HepG2 (cell line): Measurements from ENCODE around the gene CFD. TPM values are rescaled to one million over a fixed set of nuclear protein-coding genes. Genes with fewer than 3 reads are reported as not detected.

ENCODE experiments used
- ATAC-seq: fragments of 200-7000 bp; cut with Tn5 transposase; 3 replicates; pipeline ENCODE4 v1.9.1; 2020; ENCODE audit warnings: mild to moderate bottlenecking, moderate library complexity
- BruUV-seq: library from RNA; stranded (reverse); fragments of 400-500 nt; replicated peaks from 2 replicates; lab custom pipeline; 2021; lab: Mats Ljungman, UMichigan
- CTCF ChIA-PET: fragments of 300-600 bp; formaldehyde crosslinking; extraction: SDS; loops from one replicate; lab custom pipeline; 2021; ENCODE audit warnings: low total read pairs, inconsistent platforms, low intra/inter-chr PET ratio; lab: Yijun Ruan, JAX
- POLR2A ChIA-PET: fragments of 350-600 bp; sonication (Branson Sonifier 250); formaldehyde crosslinking; loops from one replicate; lab custom pipeline; 2020; ENCODE audit warnings: antibody characterized with exemption, inconsistent platforms; lab: Yijun Ruan, JAX
- DNase-seq: peaks from one replicate; pipeline ENCODE4 v3.0.0-alpha.2; 2015; ENCODE audit warnings: low spot score
- FAIRE-seq: peaks from 3 replicates; lab custom pipeline; 2011; peaks lifted over from hg19 to GRCh38; lab: Jason Lieb, UNC
- H2AFZ ChIP-seq: one replicate; pipeline ENCODE4 v1.6.1; 2011; ENCODE audit warnings: low read length, inconsistent platforms
- H3K27ac ChIP-seq: fragments of 300-600 bp; 3 replicates; pipeline ENCODE4 v1.8.0; 2011; ENCODE audit warnings: mixed run types, mild to moderate bottlenecking, mixed read lengths, low read length, inconsistent platforms; ENCODE audit not compliant: insufficient read depth; ENCODE audit errors: extremely low read length
- H3K27me3 ChIP-seq, 2 experiments: fragments of 200-600 bp in 1 of 2; 2 replicates in 1 of 2; 3 replicates in 1 of 2; pipeline versions ENCODE4 v1.6.0 to v1.8.0; 2011; ENCODE audit warnings: low read length in 2 of 2, mild to moderate bottlenecking in 2 of 2, moderate library complexity in 2 of 2, inconsistent platforms in 1 of 2; ENCODE audit not compliant: insufficient read depth in 2 of 2, control insufficient read depth in 1 of 2
- H3K36me3 ChIP-seq, 2 experiments: fragments of 200-600 bp in 1 of 2; replicated peaks in 1 of 2; 2 replicates in 1 of 2; 3 replicates in 1 of 2; pipeline versions ENCODE4 v1.5.1 to v1.8.0; 2011; ENCODE audit warnings: low read length in 2 of 2, inconsistent platforms in 1 of 2; ENCODE audit not compliant: insufficient read depth in 2 of 2, control insufficient read depth in 1 of 2
- H3K4me1 ChIP-seq: 2 replicates; pipeline ENCODE4 v1.5.1; 2012; ENCODE audit warnings: low read length, inconsistent platforms; ENCODE audit not compliant: insufficient read depth
- H3K4me2 ChIP-seq: 2 replicates; pipeline ENCODE4 v1.6.0; 2011; ENCODE audit warnings: low read depth, low read length, inconsistent platforms
- H3K4me3 ChIP-seq, 3 experiments: fragments of 200-600 bp in 1 of 3; sonication (generic), shearing (Covaris generic) in 1 of 3; replicated peaks in 1 of 3; 2 replicates each; pipeline ENCODE4 v1.5.1; 2011 to 2016; ENCODE audit warnings: low read length in 3 of 3, inconsistent platforms in 2 of 3, low read depth in 2 of 3, mild to moderate bottlenecking in 2 of 3, control low read depth in 1 of 3, mixed read lengths in 1 of 3; ENCODE audit not compliant: insufficient read depth in 1 of 3
- H3K79me2 ChIP-seq: one replicate; pipeline ENCODE4 v1.6.1; 2011; ENCODE audit warnings: low read length, inconsistent platforms; ENCODE audit not compliant: insufficient read depth
- H3K9ac ChIP-seq: 2 replicates; pipeline ENCODE4 v1.6.0; 2011; ENCODE audit warnings: mild to moderate bottlenecking, low read depth, low read length, inconsistent platforms; ENCODE audit not compliant: insufficient read depth
- H3K9me3 ChIP-seq: 2 replicates; pipeline ENCODE4 v1.5.1; 2012; ENCODE audit warnings: mild to moderate bottlenecking, low read length
- H4K20me1 ChIP-seq: 2 replicates; pipeline ENCODE4 v1.6.0; 2011; ENCODE audit warnings: inconsistent platforms, mild to moderate bottlenecking, low read length, moderate library complexity; ENCODE audit not compliant: insufficient read depth
- ARID2 ChIP-seq: sonication (generic); formaldehyde crosslinking; IDR thresholded peaks from 2 replicates; pipeline ENCODE4 v1.8.1; 2022; ENCODE audit warnings: mild to moderate bottlenecking, missing genetic modification reagents, borderline replicate concordance
- ARNT2 ChIP-seq: sonication (generic); formaldehyde crosslinking; IDR thresholded peaks from 2 replicates; pipeline ENCODE4 v1.8.0; 2022; ENCODE audit warnings: mild to moderate bottlenecking, low read depth, missing genetic modification reagents, moderate library complexity
- BCL3 ChIP-seq: sonication (generic); formaldehyde crosslinking; IDR thresholded peaks from 2 replicates; pipeline ENCODE4 v1.5.1; 2020; ENCODE audit warnings: mild to moderate bottlenecking, missing genetic modification reagents, moderate library complexity
- CCAR2 ChIP-seq: fragments of 200-400 bp; formaldehyde crosslinking; optimal IDR thresholded peaks from 2 replicates; pipeline ENCODE3; 2018; ENCODE audit warnings: low read depth, mild to moderate bottlenecking, low read length, moderate library complexity
- DPF2 ChIP-seq: sonication (generic); formaldehyde crosslinking; IDR thresholded peaks from 2 replicates; pipeline ENCODE4 v1.4.0; 2020; ENCODE audit warnings: mild to moderate bottlenecking, low read depth, missing genetic modification reagents, borderline replicate concordance
- HNRNPH1 ChIP-seq: fragments of 200-400 bp; formaldehyde crosslinking; optimal IDR thresholded peaks from 2 replicates; pipeline ENCODE3; 2017; ENCODE audit warnings: mild to moderate bottlenecking, low read depth, low read length
- HNRNPL ChIP-seq: fragments of 200-400 bp; formaldehyde crosslinking; IDR thresholded peaks from 2 replicates; pipeline ENCODE4 v1.6.1; 2017; ENCODE audit warnings: mild to moderate bottlenecking, low read depth, low read length
- MTA3 ChIP-seq: sonication (generic); formaldehyde crosslinking; IDR thresholded peaks from 2 replicates; pipeline ENCODE4 v1.4.0; 2020; ENCODE audit warnings: missing genetic modification reagents
- NFATC3 ChIP-seq: sonication (generic); formaldehyde crosslinking; IDR thresholded peaks from 2 replicates; pipeline ENCODE4 v1.5.1; 2020; ENCODE audit warnings: mild to moderate bottlenecking, missing genetic modification reagents
- PATZ1 ChIP-seq: sonication (generic); formaldehyde crosslinking; IDR thresholded peaks from 2 replicates; pipeline ENCODE4 v1.4.0; 2020; ENCODE audit warnings: missing genetic modification reagents
- TSC22D2 ChIP-seq: sonication (generic); formaldehyde crosslinking; IDR thresholded peaks from 2 replicates; pipeline ENCODE4 v1.5.1; 2020; ENCODE audit warnings: missing genetic modification reagents, mild to moderate bottlenecking, borderline replicate concordance
- U2AF2 ChIP-seq: fragments of 200-400 bp; formaldehyde crosslinking; IDR thresholded peaks from 2 replicates; pipeline ENCODE4 v1.6.1; 2017; ENCODE audit warnings: low read depth, mild to moderate bottlenecking, low read length
- ZFAT ChIP-seq: sonication (generic); formaldehyde crosslinking; conservative IDR thresholded peaks from 2 replicates; pipeline ENCODE4 v1.8.1; 2023; ENCODE audit warnings: missing genetic modification reagents, inconsistent platforms
- ZNF253 ChIP-seq: sonication (generic); formaldehyde crosslinking; IDR thresholded peaks from 2 replicates; pipeline ENCODE4 v1.8.0; 2022; ENCODE audit warnings: mild to moderate bottlenecking, missing genetic modification reagents, borderline replicate concordance
- WGBS: methylation state at CpG from one replicate; pipeline ENCODE4 v1.1.6; 2017; ENCODE audit warnings: low lambda C conversion rate; 5-methylcytosine and 5-hydroxymethylcytosine counted together
- in situ Hi-C: cut with HindIII; loops from 2 replicates; pipeline ENCODE4 v1.10.0; 2017; ENCODE audit warnings: low pct_unique_long_range_greater_than_20kb; ENCODE audit not compliant: extremely low pct_ligation_motif_present
- intact Hi-C: fragments of 100-400 bp; cut with micrococcal nuclease; formaldehyde crosslinking; loops from one replicate; pipeline ENCODE4 v1.10.0; 2022; ENCODE audit not compliant: unreplicated experiment
- polyA plus RNA-seq, 8 experiments: library from polyadenylated mRNA; depleted of rRNA in 3 of 8; stranded (reverse) in 7 of 8; unstranded in 1 of 8; fragments of >200 nt; fragmentation: Illumina TruSeq in 4 of 8; extraction: Trizol in 4 of 8; gene quantifications; 2 replicates each; pipeline versions ENCODE4 v1.2.1 to v1.2.3, GENCODE V29; 2011 to 2016; ENCODE audit warnings: low read depth in 4 of 8, missing spikeins in 1 of 8, mixed read lengths in 1 of 8; ENCODE audit not compliant: insufficient read depth in 1 of 8
- total RNA-seq, 5 experiments: library from RNA; depleted of rRNA; stranded (reverse); fragments of >200 nt; fragmentation: Illumina TruSeq; extraction: Trizol; gene quantifications; 2 replicates each; pipeline ENCODE4 v1.2.3, GENCODE V29; 2016; ENCODE audit warnings: low read depth in 1 of 5
- TF ChIP-seq, protein P1 (sequence below): sonication (generic); formaldehyde crosslinking; IDR thresholded peaks from 2 replicates; pipeline ENCODE4 v1.5.0; 2020; ENCODE audit warnings: mild to moderate bottlenecking, missing genetic modification reagents
- TF ChIP-seq, protein P2 (sequence below): sonication (generic); formaldehyde crosslinking; IDR thresholded peaks from 2 replicates; pipeline ENCODE4 v1.8.0; 2022; ENCODE audit warnings: missing genetic modification reagents, mild to moderate bottlenecking, borderline replicate concordance

CFD gene
- total and polyA plus RNA-seq, 2 of the 13 experiments (the other 11 are each of a cell fraction or from before 2014, with no cell fraction given), result 2.3 to 4.6 TPM

DNA sequence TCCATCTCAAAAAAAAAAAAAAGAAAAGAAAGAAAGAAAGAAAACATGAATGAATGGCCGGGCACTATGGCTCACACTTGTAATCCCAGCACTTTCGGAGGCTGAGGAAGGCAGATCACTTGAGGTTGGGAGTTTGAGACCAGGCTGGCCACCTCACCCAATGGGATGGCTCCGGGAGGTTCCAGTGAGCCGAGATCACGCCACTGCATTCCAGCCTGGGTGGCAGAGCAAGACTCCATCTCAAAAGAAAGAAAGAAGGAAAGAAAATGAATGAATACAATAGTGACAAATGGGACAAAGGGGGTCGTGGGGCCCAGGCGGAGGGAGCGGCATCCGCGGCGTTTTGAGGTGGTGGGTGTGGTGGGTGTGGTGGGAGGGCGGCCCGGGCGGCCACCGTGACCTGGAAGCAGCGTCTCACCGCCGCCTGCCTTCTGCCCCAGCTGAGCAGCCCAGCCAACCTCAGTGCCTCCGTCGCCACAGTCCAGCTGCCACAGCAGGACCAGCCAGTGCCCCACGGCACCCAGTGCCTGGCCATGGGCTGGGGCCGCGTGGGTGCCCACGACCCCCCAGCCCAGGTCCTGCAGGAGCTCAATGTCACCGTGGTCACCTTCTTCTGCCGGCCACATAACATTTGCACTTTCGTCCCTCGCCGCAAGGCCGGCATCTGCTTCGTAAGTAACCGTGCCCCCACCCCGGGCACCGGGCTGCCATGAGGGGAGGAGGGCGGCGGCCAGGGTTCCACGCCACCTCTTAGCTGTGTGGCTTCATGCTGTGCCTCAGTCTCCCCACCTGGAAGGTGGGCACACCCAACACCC, 13.6 kb upstream of the CFD start:
- CTCF ChIA-PET, result no interaction called here
- no peaks in the 10 kb centered on the region for H4K20me1 ChIP-seq
- BruUV-seq, result no TSS peak
- TF ChIP-seq DPF2, result no peak
- no peak for TF ChIP-seq ZFAT (CRISPR knock-in tag)
- TF ChIP-seq HNRNPH1, result no peak
- TF ChIP-seq, protein P1, sequence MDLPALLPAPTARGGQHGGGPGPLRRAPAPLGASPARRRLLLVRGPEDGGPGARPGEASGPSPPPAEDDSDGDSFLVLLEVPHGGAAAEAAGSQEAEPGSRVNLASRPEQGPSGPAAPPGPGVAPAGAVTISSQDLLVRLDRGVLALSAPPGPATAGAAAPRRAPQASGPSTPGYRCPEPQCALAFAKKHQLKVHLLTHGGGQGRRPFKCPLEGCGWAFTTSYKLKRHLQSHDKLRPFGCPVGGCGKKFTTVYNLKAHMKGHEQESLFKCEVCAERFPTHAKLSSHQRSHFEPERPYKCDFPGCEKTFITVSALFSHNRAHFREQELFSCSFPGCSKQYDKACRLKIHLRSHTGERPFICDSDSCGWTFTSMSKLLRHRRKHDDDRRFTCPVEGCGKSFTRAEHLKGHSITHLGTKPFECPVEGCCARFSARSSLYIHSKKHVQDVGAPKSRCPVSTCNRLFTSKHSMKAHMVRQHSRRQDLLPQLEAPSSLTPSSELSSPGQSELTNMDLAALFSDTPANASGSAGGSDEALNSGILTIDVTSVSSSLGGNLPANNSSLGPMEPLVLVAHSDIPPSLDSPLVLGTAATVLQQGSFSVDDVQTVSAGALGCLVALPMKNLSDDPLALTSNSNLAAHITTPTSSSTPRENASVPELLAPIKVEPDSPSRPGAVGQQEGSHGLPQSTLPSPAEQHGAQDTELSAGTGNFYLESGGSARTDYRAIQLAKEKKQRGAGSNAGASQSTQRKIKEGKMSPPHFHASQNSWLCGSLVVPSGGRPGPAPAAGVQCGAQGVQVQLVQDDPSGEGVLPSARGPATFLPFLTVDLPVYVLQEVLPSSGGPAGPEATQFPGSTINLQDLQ (CRISPR knock-in tag), result no peak
- TF ChIP-seq CCAR2, result no peak
- TF ChIP-seq HNRNPL, result peak; percentile 81; the same call in 1 of the 2 replicates
- TF ChIP-seq U2AF2, result no peak
- TF ChIP-seq MTA3 (CRISPR knock-in tag), result no peak
- TF ChIP-seq NFATC3 (CRISPR knock-in tag), result no peak
- no peak for TF ChIP-seq TSC22D2 (CRISPR knock-in tag)
- TF ChIP-seq PATZ1 (CRISPR knock-in tag), result 0 out of 2 replicates have a peak, but pooled peaks have one; percentile 26
- TF ChIP-seq ARNT2 (CRISPR knock-in tag), result no peak
- TF ChIP-seq ZNF253 (CRISPR knock-in tag), result no peak
- TF ChIP-seq BCL3 (CRISPR knock-in tag), result no peak
- TF ChIP-seq, protein P2, sequence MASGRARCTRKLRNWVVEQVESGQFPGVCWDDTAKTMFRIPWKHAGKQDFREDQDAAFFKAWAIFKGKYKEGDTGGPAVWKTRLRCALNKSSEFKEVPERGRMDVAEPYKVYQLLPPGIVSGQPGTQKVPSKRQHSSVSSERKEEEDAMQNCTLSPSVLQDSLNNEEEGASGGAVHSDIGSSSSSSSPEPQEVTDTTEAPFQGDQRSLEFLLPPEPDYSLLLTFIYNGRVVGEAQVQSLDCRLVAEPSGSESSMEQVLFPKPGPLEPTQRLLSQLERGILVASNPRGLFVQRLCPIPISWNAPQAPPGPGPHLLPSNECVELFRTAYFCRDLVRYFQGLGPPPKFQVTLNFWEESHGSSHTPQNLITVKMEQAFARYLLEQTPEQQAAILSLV (CRISPR knock-in tag), result no peak
- no peak for TF ChIP-seq ARID2 (CRISPR knock-in tag)

More for the DNA sequence above, 13.6 kb upstream of the CFD start:
- Histone ChIP-seq H3K79me2 (no peaks in the 10 kb centered on the region), H3K4me3 (peak overlapping the region in 1 of 3 experiments; percentile 51; a peak in 1 of 6 replicates), H3K4me1 (peaks cover 29% of the 10 kb centered on the region), H2AFZ (no peak overlapping the region), H3K9me3 (no peaks in the 10 kb centered on the region), H3K27ac (no peak overlapping the region), H3K4me2 (peak overlapping the region; percentile 46; the same call in 1 of the 2 replicates), H3K36me3 (no peaks in the 10 kb centered on the region), H3K9ac (no peak overlapping the region), H3K27me3 (peaks cover 19 to 69% of the 10 kb centered on the region in 2 experiments)
- intact Hi-C loops (no loop called here), in situ Hi-C loops (no loop called here)
- no peak for DNase-seq
- FAIRE-seq, result no peak
- no peak for ATAC-seq
- POLR2A ChIA-PET, result interaction anchor here (1.9 kb wide), 1 partner anchor 47 kb away, joined by 4 read pairs; no protein-coding TSS in a partner anchor
- 3% methylated on average over 26 of the region's 37 CpGs for WGBS
